Left ventricle myocardium inferior (tissue), 1 donor: ENCODE measurements around the gene SOX30. TPM values are rescaled to one million over a fixed set of nuclear protein-coding genes. Genes with fewer than 3 reads are reported as not detected.
A peak's percentile ranks its signal among the peaks of the same experiment; 100 is the strongest.

Experiments used
- DNase-seq: peaks from one replicate; pipeline ENCODE4 v3.0.0-alpha.2; 2020
- H3K27ac ChIP-seq: fragments of 200-600 bp; replicated peaks from 2 replicates; pipeline ENCODE4 v1.8.0; 2021
- H3K27me3 ChIP-seq: fragments of 200-600 bp; 2 replicates; pipeline ENCODE4 v1.8.0; 2021; ENCODE audit warnings: low read depth
- H3K36me3 ChIP-seq: fragments of 200-600 bp; 2 replicates; pipeline ENCODE4 v1.8.0; 2021
- H3K4me1 ChIP-seq: fragments of 200-600 bp; 2 replicates; pipeline ENCODE4 v1.8.0; 2021
- H3K4me3 ChIP-seq: fragments of 200-600 bp; 2 replicates; pipeline ENCODE4 v1.8.0; 2021; ENCODE audit warnings: mild to moderate bottlenecking, moderate library complexity
- H3K9me3 ChIP-seq: fragments of 200-600 bp; replicated peaks from 2 replicates; pipeline ENCODE4 v1.8.0; 2021
- intact Hi-C: fragments of 100-400 bp; cut with micrococcal nuclease; formaldehyde crosslinking; loops from one replicate; pipeline ENCODE4 v1.11.0; 2022
- total RNA-seq: library from RNA; stranded (reverse); fragmentation: NEBNext Ultra II Directional; extraction: Animal tissue kit (Norgen Biotek cat#: 25700); gene quantifications from one replicate; pipeline ENCODE4 v1.2.1, GENCODE V29; 2021
- TF ChIP-seq, protein P1 (sequence below): fragments of 200-600 bp; IDR thresholded peaks from 2 replicates; pipeline ENCODE4 v1.8.0; 2021; ENCODE audit warnings: antibody characterized with exemption, mild to moderate bottlenecking, borderline replicate concordance
- donor health status: DM: no; HTN: yes; CAD: no; lungs with severe emphysema.

Gene SOX30
- total RNA-seq, 1 donor from 2014 or later = 0.08 TPM

DNA sequence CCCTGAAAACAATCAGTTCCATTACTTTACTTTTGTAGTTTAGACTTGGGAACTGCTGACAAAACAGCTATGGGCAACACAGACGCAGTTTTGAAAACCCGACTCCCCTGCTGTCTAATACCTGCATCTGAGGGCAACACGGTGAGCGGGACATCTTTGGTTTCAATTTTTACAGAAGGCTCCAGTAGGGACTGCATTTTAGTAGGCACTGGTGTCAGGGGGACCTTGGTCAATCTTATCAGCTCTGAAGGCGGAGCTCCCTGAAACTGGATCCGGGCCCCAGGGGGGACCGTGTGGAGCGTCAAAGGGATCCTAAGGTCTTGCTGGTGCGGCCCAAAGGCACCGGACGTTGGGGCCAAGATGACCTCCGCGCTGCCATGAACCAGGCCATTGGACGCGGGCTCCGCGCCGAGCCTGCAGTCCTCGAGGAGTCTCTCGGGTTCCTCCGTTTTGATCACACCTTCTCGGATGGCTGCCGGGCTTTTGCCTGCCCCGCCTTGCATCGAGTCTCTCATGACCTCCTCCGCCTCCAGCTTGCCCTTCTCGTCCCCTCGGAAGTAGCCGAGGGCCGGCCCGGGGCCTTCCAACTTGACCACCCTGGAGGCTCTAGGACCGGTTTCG lies 1.1 kb downstream of the SOX30 start:
- no peaks in the 10 kb centered on the region for H3K36me3 ChIP-seq
- H3K4me3 ChIP-seq = peak overlapping the region; percentile 66
- peaks cover 12% of the 10 kb centered on the region for H3K27me3 ChIP-seq
- peaks cover 15% of the 10 kb centered on the region for H3K9me3 ChIP-seq
- intact Hi-C loops = no loop called here
- H3K4me1 ChIP-seq = peaks cover 11% of the 10 kb centered on the region
- no peak for DNase-seq
- H3K27ac ChIP-seq = no peak overlapping the region
- TF ChIP-seq, protein P1, sequence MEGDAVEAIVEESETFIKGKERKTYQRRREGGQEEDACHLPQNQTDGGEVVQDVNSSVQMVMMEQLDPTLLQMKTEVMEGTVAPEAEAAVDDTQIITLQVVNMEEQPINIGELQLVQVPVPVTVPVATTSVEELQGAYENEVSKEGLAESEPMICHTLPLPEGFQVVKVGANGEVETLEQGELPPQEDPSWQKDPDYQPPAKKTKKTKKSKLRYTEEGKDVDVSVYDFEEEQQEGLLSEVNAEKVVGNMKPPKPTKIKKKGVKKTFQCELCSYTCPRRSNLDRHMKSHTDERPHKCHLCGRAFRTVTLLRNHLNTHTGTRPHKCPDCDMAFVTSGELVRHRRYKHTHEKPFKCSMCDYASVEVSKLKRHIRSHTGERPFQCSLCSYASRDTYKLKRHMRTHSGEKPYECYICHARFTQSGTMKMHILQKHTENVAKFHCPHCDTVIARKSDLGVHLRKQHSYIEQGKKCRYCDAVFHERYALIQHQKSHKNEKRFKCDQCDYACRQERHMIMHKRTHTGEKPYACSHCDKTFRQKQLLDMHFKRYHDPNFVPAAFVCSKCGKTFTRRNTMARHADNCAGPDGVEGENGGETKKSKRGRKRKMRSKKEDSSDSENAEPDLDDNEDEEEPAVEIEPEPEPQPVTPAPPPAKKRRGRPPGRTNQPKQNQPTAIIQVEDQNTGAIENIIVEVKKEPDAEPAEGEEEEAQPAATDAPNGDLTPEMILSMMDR = no peak

DNA sequence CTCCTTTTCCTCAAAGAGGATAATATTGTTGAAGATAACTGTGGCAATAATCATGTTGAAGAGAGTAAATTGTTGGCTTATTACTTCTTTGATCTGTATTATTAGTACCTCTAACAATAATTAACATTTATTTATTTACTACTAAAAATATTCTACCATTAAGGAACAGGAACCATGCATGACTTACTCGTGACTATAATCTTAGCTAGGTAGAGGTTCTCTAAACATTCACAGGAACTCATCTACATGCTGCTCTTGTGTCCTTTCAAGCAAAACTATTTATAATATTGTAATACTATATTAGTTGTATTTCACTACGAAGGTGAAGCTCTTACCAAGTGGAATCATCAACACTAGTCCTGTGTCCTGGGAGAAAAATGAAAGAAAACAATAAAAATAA lies 3.1 kb downstream of the SOX30 start:
- peaks cover 12% of the 10 kb centered on the region for H3K27me3 ChIP-seq
- H3K4me3 ChIP-seq = no peak overlapping the region
- no peak for DNase-seq
- peaks cover 15% of the 10 kb centered on the region for H3K9me3 ChIP-seq
- peaks cover 11% of the 10 kb centered on the region for H3K4me1 ChIP-seq
- TF ChIP-seq, protein P1 = no peak
- intact Hi-C loops = no loop called here
- no peak overlapping the region for H3K27ac ChIP-seq
- H3K36me3 ChIP-seq = no peaks in the 10 kb centered on the region

DNA sequence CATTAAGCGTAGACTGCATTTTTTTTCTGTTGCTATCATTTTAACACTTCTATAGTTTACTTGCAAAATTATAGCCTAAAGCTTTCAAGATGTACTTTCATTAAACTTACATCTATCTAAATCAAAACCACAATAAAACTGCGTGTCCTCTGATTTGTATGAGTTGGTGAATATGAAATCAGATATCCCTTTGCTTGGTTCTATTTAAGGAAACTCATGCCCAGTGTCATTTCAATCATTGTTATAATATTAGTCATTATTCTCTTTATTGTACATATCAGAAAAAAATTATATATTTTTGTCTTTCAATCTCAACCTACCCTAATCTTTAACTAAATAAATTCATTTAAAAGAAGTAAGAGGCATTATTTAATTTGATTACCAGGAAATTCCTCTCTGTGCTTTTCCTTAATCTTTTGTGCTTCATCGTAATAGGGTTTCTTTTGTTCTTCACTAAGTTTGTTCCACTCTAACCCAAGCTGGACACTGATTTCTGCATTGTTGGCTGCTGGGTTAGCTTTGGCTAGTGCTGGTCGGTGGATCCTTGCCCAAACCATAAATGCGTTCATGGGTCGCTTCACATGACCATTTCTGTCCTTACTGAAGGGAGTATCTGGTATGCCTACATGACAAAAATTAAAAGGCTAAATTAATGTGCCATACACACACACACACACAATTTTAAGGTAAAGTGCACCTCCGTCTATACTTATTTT lies 3.8 kb downstream of the SOX30 start:
- Histone ChIP-seq H3K36me3 (no peaks in the 10 kb centered on the region), H3K4me3 (no peak overlapping the region), H3K27ac (no peak overlapping the region), H3K9me3 (peaks cover 11% of the 10 kb centered on the region), H3K27me3 (peaks cover 12% of the 10 kb centered on the region), H3K4me1 (peaks cover 11% of the 10 kb centered on the region)
- no peak for DNase-seq
- intact Hi-C loops = no loop called here
- TF ChIP-seq, protein P1 = no peak

DNA sequence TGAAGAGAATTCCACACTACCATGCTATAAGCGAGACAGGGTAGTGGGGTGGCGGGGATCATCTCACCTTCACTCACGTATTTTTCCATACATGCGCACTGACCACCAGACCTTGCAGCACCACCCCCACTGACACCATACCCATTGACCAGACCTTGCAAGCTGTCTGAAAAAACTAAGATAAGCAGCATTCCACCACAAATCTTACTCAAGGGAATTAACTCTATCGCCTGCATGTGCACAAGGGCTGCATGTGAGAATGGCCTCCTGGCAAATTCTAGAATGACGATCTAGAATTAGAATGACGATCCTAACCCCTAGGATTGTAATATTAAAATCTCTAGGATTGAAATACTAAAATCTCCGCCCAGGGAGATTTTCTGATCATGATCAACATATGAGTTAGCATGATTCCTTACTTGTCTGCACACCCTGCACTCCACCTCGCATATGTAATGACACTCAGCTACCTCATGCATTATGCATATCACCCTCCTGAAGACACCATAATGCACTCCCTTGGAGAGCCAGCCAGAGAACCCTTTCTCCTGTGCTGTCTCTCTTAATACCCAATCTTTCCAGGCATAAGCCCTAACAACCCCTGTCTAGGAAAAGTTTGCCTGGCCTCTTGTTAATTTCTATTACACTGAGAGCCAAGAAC lies 11.7 kb downstream of the SOX30 start:
- TF ChIP-seq, protein P1 = no peak
- H3K4me3 ChIP-seq = no peak overlapping the region
- H3K36me3 ChIP-seq = no peaks in the 10 kb centered on the region
- no peak overlapping the region for H3K27ac ChIP-seq
- no peaks in the 10 kb centered on the region for H3K9me3 ChIP-seq
- intact Hi-C loops = no loop called here
- DNase-seq = no peak
- no peaks in the 10 kb centered on the region for H3K27me3 ChIP-seq
- no peaks in the 10 kb centered on the region for H3K4me1 ChIP-seq

DNA sequence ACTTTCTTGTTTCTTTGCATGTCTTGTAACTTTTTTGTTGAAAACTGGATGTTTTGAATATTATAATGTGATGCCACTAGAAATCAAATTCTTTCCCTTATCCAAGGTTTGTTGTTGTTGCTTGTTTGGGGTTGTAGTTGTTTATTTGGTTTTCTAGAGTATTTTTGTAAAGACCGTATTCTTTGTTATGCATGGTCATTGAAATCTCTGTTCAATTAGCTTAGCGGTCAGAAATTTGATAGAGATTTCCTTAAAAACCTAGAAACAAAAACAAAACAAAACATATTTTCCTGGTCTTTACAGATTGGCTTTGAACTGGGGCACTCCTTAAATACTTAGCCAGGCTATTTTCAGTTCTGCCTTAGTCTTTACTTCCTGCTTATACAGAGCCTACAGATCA lies 21.9 kb downstream of the SOX30 start:
- H3K27ac ChIP-seq = no peak overlapping the region
- H3K4me3 ChIP-seq = no peak overlapping the region
- intact Hi-C loops = no loop called here
- no peaks in the 10 kb centered on the region for H3K36me3 ChIP-seq
- no peaks in the 10 kb centered on the region for H3K4me1 ChIP-seq
- TF ChIP-seq, protein P1 = no peak
- peaks cover 13% of the 10 kb centered on the region for H3K9me3 ChIP-seq
- no peak for DNase-seq
- H3K27me3 ChIP-seq = no peaks in the 10 kb centered on the region
